NCI-H526 treated with DMSO at 0.1 percent for 48 hours (cell line): ENCODE measurements around the gene GPRIN1.

ENCODE experiments used
- DNase-seq: peaks from one replicate; lab custom pipeline; 2025; lab: John Stamatoyannopoulos, UW

GPRIN1 gene

GRCh38 chr5:176643491-176644219 is 33.7 kb upstream of the GPRIN1 start:
- no peak for DNase-seq

GRCh38 chr5:176642675-176643490 is 32.9 kb upstream of the GPRIN1 start:
- DNase-seq, result no peak

GRCh38 chr5:176640616-176641015 is 30.7 kb upstream of the GPRIN1 start:
- DNase-seq, result no peak

- no peak for DNase-seq
Measured at GRCh38 chr5:176639981-176640380, 30.0 kb upstream of the GPRIN1 start.

GRCh38 chr5:176639208-176639607 is 29.3 kb upstream of the GPRIN1 start:
- no peak for DNase-seq

GRCh38 chr5:176638437-176638836 is 28.5 kb upstream of the GPRIN1 start:
- DNase-seq, result no peak

- no peak for DNase-seq
Measured at GRCh38 chr5:176637556-176637955, 27.6 kb upstream of the GPRIN1 start.

GRCh38 chr5:176636426-176636825 is 26.5 kb upstream of the GPRIN1 start:
- DNase-seq, result no peak

- DNase-seq, result no peak
Measured at GRCh38 chr5:176633598-176633997, 23.6 kb upstream of the GPRIN1 start.

- DNase-seq, result no peak
Measured at GRCh38 chr5:176632745-176633144, 22.8 kb upstream of the GPRIN1 start.

- DNase-seq, result no peak
Measured at GRCh38 chr5:176631383-176632200, 21.6 kb upstream of the GPRIN1 start.

GRCh38 chr5:176630681-176631222 is 20.8 kb upstream of the GPRIN1 start:
- no peak for DNase-seq

- no peak for DNase-seq
Measured at GRCh38 chr5:176629853-176630680, 20.1 kb upstream of the GPRIN1 start, which contains the start of the genes EIF4E1B and SNCB. EIF4E1B (plus strand) TSS chr5:176630675; CDS start chr5:176642788, 12,113 bp downstream. SNCB (minus strand) TSS chr5:176630534; CDS start chr5:176629654, 880 bp downstream.

GRCh38 chr5:176629317-176629852 is 19.4 kb upstream of the GPRIN1 start:
- DNase-seq, result no peak

- DNase-seq, result no peak
Measured at GRCh38 chr5:176628406-176629228, 18.7 kb upstream of the GPRIN1 start.

- DNase-seq, result no peak
Measured at GRCh38 chr5:176627582-176627981, 17.6 kb upstream of the GPRIN1 start.

GRCh38 chr5:176626876-176627236 is 16.9 kb upstream of the GPRIN1 start:
- no peak for DNase-seq

- no peak for DNase-seq
Measured at GRCh38 chr5:176625966-176626875, 16.3 kb upstream of the GPRIN1 start.

- DNase-seq, result no peak
Measured at GRCh38 chr5:176625512-176625911, 15.6 kb upstream of the GPRIN1 start.
